DLD1 (cell line): ENCODE results near the gene ACHE.

Source experiments
- in situ Hi-C: cut with HindIII; loops from 2 replicates; pipeline ENCODE4 v1.10.0; 2017; ENCODE audit warnings: low sequenced_read_pairs

ACHE gene

GRCh38 chr7:100896732-100897608 is 1.3 kb upstream of the ACHE start:
- in situ Hi-C loops = no loop called here

GRCh38 chr7:100895956-100896731 is 456 bp upstream of the ACHE start:
- in situ Hi-C loops = no loop called here

GRCh38 chr7:100894860-100895700 is 608 bp downstream of the ACHE start:
- in situ Hi-C loops = no loop called here

GRCh38 chr7:100893910-100894721 is 1.6 kb downstream of the ACHE start:
- in situ Hi-C loops = no loop called here

GRCh38 chr7:100893318-100893895 is 2.3 kb downstream of the ACHE start:
- in situ Hi-C loops = no loop called here

- in situ Hi-C loops = no loop called here
These were observed 3.0 kb downstream of the ACHE start for GRCh38 chr7:100892364-100893317.

GRCh38 chr7:100891568-100892247 is 4.0 kb downstream of the ACHE start:
- in situ Hi-C loops = no loop called here

- in situ Hi-C loops = no loop called here
These were observed 4.8 kb downstream of the ACHE start for GRCh38 chr7:100890653-100891567.

GRCh38 chr7:100888988-100889750 is 6.5 kb downstream of the ACHE start, which contains the start of gene UFSP1:
Gene UFSP1, minus strand, starts transcription at chr7:100889715. Its CDS starts 444 bp downstream, at chr7:100889271.
- in situ Hi-C loops = loop anchor here (10.0 kb wide), 1 partner anchor 166 kb away; no protein-coding TSS in a partner anchor

- in situ Hi-C loops = loop anchor here (10.0 kb wide), 1 partner anchor 166 kb away; no protein-coding TSS in a partner anchor
These were observed 7.2 kb downstream of the ACHE start for GRCh38 chr7:100888291-100888987.

GRCh38 chr7:100887516-100888290 is 8.0 kb downstream of the ACHE start:
- in situ Hi-C loops = loop anchor here (10.0 kb wide), 1 partner anchor 167 kb away; no protein-coding TSS in a partner anchor

- in situ Hi-C loops = loop anchor here (10.0 kb wide), 1 partner anchor 168 kb away; no protein-coding TSS in a partner anchor
These were observed 8.7 kb downstream of the ACHE start for GRCh38 chr7:100886936-100887515.

GRCh38 chr7:100886142-100886935 is 9.3 kb downstream of the ACHE start:
- in situ Hi-C loops = loop anchor here (10.0 kb wide), 1 partner anchor 168 kb away; no protein-coding TSS in a partner anchor
